Kidney (tissue), 2 donors: ENCODE data around the gene HHAT. TPM values are rescaled to one million over a fixed set of nuclear protein-coding genes. Genes with fewer than 3 reads are reported as not detected.

ENCODE experiments used
- polyA plus RNA-seq: library from polyadenylated mRNA; stranded (reverse); fragments of 350-450 nt; fragmentation: Illumina TruSeq; extraction: RNeasy Lipid Tissue Mini Kit (QIAGEN cat#74804); gene quantifications from one replicate; pipeline ENCODE4 v1.2.3, GENCODE V29; 2014; ENCODE audit warnings: low read depth, low replicate concordance; ENCODE audit not compliant: insufficient read depth
- total RNA-seq: library from RNA; stranded (reverse); fragmentation: NEBNext Ultra II Directional; extraction: Animal tissue kit (Norgen Biotek cat#: 25700); gene quantifications from one replicate; pipeline ENCODE4 v1.2.1, GENCODE V29; 2021
- donor health status: DM: yes; HTN: yes; CAD: no.

Gene HHAT
- total and polyA plus RNA-seq, 2 donors from 2014 or later: 5.5 to 9.7 TPM

Other genes with a start within 250 kb of the HHAT start
- gene SERTAD4, start 96.1 kb upstream of the HHAT start, total RNA-seq: 9.2 TPM
- gene SERTAD4, start 96.1 kb upstream of the HHAT start, polyA plus RNA-seq: 0.92 TPM